Uterine smooth muscle cell (primary cell): ENCODE data around the gene MIOX. TPM values are rescaled to one million over a fixed set of nuclear protein-coding genes. Genes with fewer than 3 reads are reported as not detected.

ENCODE experiments used
- total RNA-seq: library from RNA; depleted of rRNA; stranded (reverse); fragments of >200 nt; gene quantifications from 2 replicates; pipeline ENCODE4 v1.2.3, GENCODE V29; 2014

The MIOX gene
- not detected in 2 replicates for total RNA-seq

GRCh38 chr22:50486561-50487289, at the start of gene MIOX:
TSS of gene MIOX (plus strand) at chr22:50486859. CDS start at chr22:50486898, 39 bp downstream.

GRCh38 chr22:50474710-50475651, 11.7 kb upstream of the MIOX start, which contains the start of gene SBF1:
TSS of gene SBF1 (minus strand) at chr22:50475035. CDS start at chr22:50474840, 195 bp downstream.

GRCh38 chr22:50481440-50482106, 5.1 kb upstream of the MIOX start, which contains the start of gene ADM2:
TSS of gene ADM2 (plus strand) at chr22:50481543. CDS start at chr22:50481848, 305 bp downstream.

GRCh38 chr22:50507421-50507990, 20.8 kb downstream of the MIOX start, which contains the start of gene LMF2:
TSS of gene LMF2 (minus strand) at chr22:50507702. CDS start at chr22:50507675, 27 bp downstream.

GRCh38 chr22:50507991-50508884, 21.6 kb downstream of the MIOX start, which contains the start of gene NCAPH2:
TSS of gene NCAPH2 (plus strand) at chr22:50508224. CDS start at chr22:50508338, 114 bp downstream.

GRCh38 chr22:50525104-50525857, 38.6 kb downstream of the MIOX start, which contains the start of gene SCO2:
TSS of gene SCO2 (minus strand) at chr22:50525598. CDS start at chr22:50524411, 1,187 bp downstream.

GRCh38 chr22:50529897-50530579, 43.4 kb downstream of the MIOX start, which contains the start of gene TYMP:
TSS of gene TYMP (minus strand) at chr22:50530012. CDS start at chr22:50529709, 303 bp downstream.

Other genes with a start within 250 kb of the MIOX start
- 37.0 and 37.6 TPM in 2 replicates for gene TUBGCP6, start 241.8 kb upstream of the MIOX start, total RNA-seq
- gene HDAC10, start 235.6 kb upstream of the MIOX start, total RNA-seq, result 30.1 and 40.7 TPM in 2 replicates
- 41.2 and 46.6 TPM in 2 replicates for gene MAPK12, start 225.2 kb upstream of the MIOX start, total RNA-seq
- 7.4 and 8.6 TPM in 2 replicates for gene MAPK11, start 216.5 kb upstream of the MIOX start, total RNA-seq
- 118 and 202 TPM in 2 replicates for gene PLXNB2, start 179.2 kb upstream of the MIOX start, total RNA-seq
- gene DENND6B, start 159.8 kb upstream of the MIOX start, total RNA-seq, result 1.5 and 2.7 TPM in 2 replicates
- gene PPP6R2, start 143.5 kb upstream of the MIOX start, total RNA-seq, result 72.0 and 73.0 TPM in 2 replicates
- gene SBF1, start 11.8 kb upstream of the MIOX start, total RNA-seq, result 83.4 and 118 TPM in 2 replicates
- gene ADM2, start 5.3 kb upstream of the MIOX start, total RNA-seq, result 1.8 and 7.0 TPM in 2 replicates
- 48.0 and 51.4 TPM in 2 replicates for gene LMF2, start 20.8 kb downstream of the MIOX start, total RNA-seq
- 36.0 and 79.0 TPM in 2 replicates for gene NCAPH2, start 21.4 kb downstream of the MIOX start, total RNA-seq
- 2.7 and 4.5 TPM in 2 replicates for gene SCO2, start 38.7 kb downstream of the MIOX start, total RNA-seq
- gene TYMP, start 43.2 kb downstream of the MIOX start, total RNA-seq, result 5.1 and 12.5 TPM in 2 replicates
- 0.11 and 0.62 TPM in 2 replicates for gene KLHDC7B, start 59.0 kb downstream of the MIOX start, total RNA-seq
- not detected in 2 replicates for gene SYCE3, start 76.1 kb downstream of the MIOX start, total RNA-seq
- 0.44 and 1.7 TPM in 2 replicates for gene CPT1B, start 91.6 kb downstream of the MIOX start, total RNA-seq
- 19.5 and 27.2 TPM in 2 replicates for gene CHKB, start 96.0 kb downstream of the MIOX start, total RNA-seq
- 0.33 and 0.37 TPM in 2 replicates for gene MAPK8IP2, start 113.9 kb downstream of the MIOX start, total RNA-seq
- 5.9 and 15.5 TPM in 2 replicates for gene ARSA, start 141.3 kb downstream of the MIOX start, total RNA-seq
- gene SHANK3, start 186.0 kb downstream of the MIOX start, total RNA-seq, result 0.22 and 0.50 TPM in 2 replicates